Loucy (cell line): ENCODE results near the gene KANTR.

Experiments used
- H2AFZ ChIP-seq: fragments of 200-600 bp; sonication (generic); 2 replicates; pipeline ENCODE4 v1.6.0; 2016; ENCODE audit warnings: antibody characterized with exemption, mild to moderate bottlenecking, low read length, moderate library complexity
- H3F3A ChIP-seq: fragments of 200-600 bp; 2 replicates; pipeline ENCODE4 v1.6.0; 2016; ENCODE audit warnings: antibody characterized with exemption, low read depth, mild to moderate bottlenecking
- H3K27me3 ChIP-seq: fragments of 200-600 bp; sonication (generic); 2 replicates; pipeline ENCODE4 v1.6.1; 2014; ENCODE audit warnings: low read length, mild to moderate bottlenecking; ENCODE audit not compliant: insufficient read depth, poor library complexity, severe bottlenecking
- H3K36me3 ChIP-seq: fragments of 200-600 bp; sonication (generic); 2 replicates; pipeline ENCODE4 v1.6.1; 2016; ENCODE audit warnings: low read length; ENCODE audit not compliant: insufficient read depth
- H3K4me1 ChIP-seq: fragments of 200-600 bp; sonication (generic); 2 replicates; pipeline ENCODE4 v1.5.1; 2014; ENCODE audit warnings: low read length, mild to moderate bottlenecking; ENCODE audit not compliant: insufficient read depth, poor library complexity, severe bottlenecking
- H3K4me2 ChIP-seq: fragments of 200-600 bp; sonication (generic); 2 replicates; pipeline ENCODE4 v1.6.0; 2014; ENCODE audit warnings: antibody characterized with exemption, low read length, low read depth, mild to moderate bottlenecking; ENCODE audit not compliant: poor library complexity, severe bottlenecking
- H3K4me3 ChIP-seq: fragments of 200-600 bp; sonication (generic); 2 replicates; pipeline ENCODE4 v1.5.1; 2014; ENCODE audit warnings: low read length, mild to moderate bottlenecking, mixed read lengths; ENCODE audit not compliant: poor library complexity, severe bottlenecking
- H3K79me2 ChIP-seq: fragments of 200-600 bp; sonication (generic); 2 replicates; pipeline ENCODE4 v1.6.1; 2014; ENCODE audit warnings: low read length; ENCODE audit not compliant: insufficient read depth
- H3K9ac ChIP-seq: fragments of 200-600 bp; sonication (generic); 2 replicates; pipeline ENCODE4 v1.6.0; 2014; ENCODE audit warnings: mild to moderate bottlenecking, low read depth, low read length, moderate library complexity; ENCODE audit not compliant: poor library complexity, severe bottlenecking
- H3K9me2 ChIP-seq: fragments of 200-600 bp; sonication (generic); replicated peaks from 2 replicates; pipeline ENCODE4 v1.6.1; 2016; ENCODE audit warnings: low read depth, low read length, mixed read lengths
- H3K9me3 ChIP-seq: fragments of 200-600 bp; sonication (generic); 2 replicates; pipeline ENCODE4 v1.6.1; 2014; ENCODE audit warnings: mild to moderate bottlenecking, antibody characterized with exemption, low read length, low read depth; ENCODE audit not compliant: insufficient read depth
- H4K20me1 ChIP-seq: fragments of 200-600 bp; sonication (generic); 2 replicates; pipeline ENCODE4 v1.6.0; 2014; ENCODE audit warnings: antibody characterized with exemption, low read length, mild to moderate bottlenecking; ENCODE audit not compliant: insufficient read depth, poor library complexity, severe bottlenecking
- CTCF ChIP-seq: fragments of 200-600 bp; sonication (generic); conservative IDR thresholded peaks from 2 replicates; pipeline ENCODE4 v1.5.1; 2014; ENCODE audit warnings: mild to moderate bottlenecking, antibody characterized with exemption, low read length
- EZH2phosphoT487 ChIP-seq: fragments of 200-600 bp; IDR thresholded peaks from 2 replicates; pipeline ENCODE4 v1.6.1; 2018; ENCODE audit warnings: antibody characterized with exemption, mild to moderate bottlenecking, moderate library complexity, borderline replicate concordance

KANTR gene

GRCh38 chrX:53093748-53094581, at the start of gene KANTR:
TSS of gene KANTR (plus strand) at chrX:53094142. CDS start at chrX:53124273, 30,131 bp downstream.
- peaks cover 3% of the 10 kb centered on the region for H4K20me1 ChIP-seq
- H3K9me3 ChIP-seq = no peaks in the 10 kb centered on the region
- no peaks in the 10 kb centered on the region for H3K27me3 ChIP-seq
- peak within 1 kb of the TSS; percentile 98 for H3K4me2 ChIP-seq
- no peaks in the 10 kb centered on the region; the same call in 1 of the 2 replicates for H3F3A ChIP-seq
- TF ChIP-seq EZH2phosphoT487 (no peak), CTCF (no peak)
- H2AFZ ChIP-seq = peak within 1 kb of the TSS; percentile 97
- H3K79me2 ChIP-seq = peaks cover 18% of the 10 kb centered on the region
- no peaks in the 10 kb centered on the region for H3K36me3 ChIP-seq
- H3K4me3 ChIP-seq = peak within 1 kb of the TSS; percentile 96
- H3K9me2 ChIP-seq = no peaks in the 10 kb centered on the region
- peaks cover 13% of the 10 kb centered on the region for H3K4me1 ChIP-seq
- H3K9ac ChIP-seq = peak within 1 kb of the TSS; percentile 84

- H3K36me3 ChIP-seq = no peaks in the 10 kb centered on the region
- no peaks in the 10 kb centered on the region for H3F3A ChIP-seq
- no peaks in the 10 kb centered on the region for H3K27me3 ChIP-seq
- no peak overlapping the region for H3K4me2 ChIP-seq
- H4K20me1 ChIP-seq = no peaks in the 10 kb centered on the region
- H3K4me3 ChIP-seq = no peak overlapping the region
- no peak overlapping the region for H2AFZ ChIP-seq
- H3K79me2 ChIP-seq = peaks cover 4% of the 10 kb centered on the region; the same call in 1 of the 2 replicates
- no peak overlapping the region for H3K9ac ChIP-seq
- H3K9me2 ChIP-seq = no peaks in the 10 kb centered on the region
- H3K9me3 ChIP-seq = no peaks in the 10 kb centered on the region
- TF ChIP-seq CTCF (no peak), EZH2phosphoT487 (no peak)
- peaks cover 5% of the 10 kb centered on the region for H3K4me1 ChIP-seq
Observed at GRCh38 chrX:53044995-53045394, 48.9 kb upstream of the KANTR start.

GRCh38 chrX:53047228-53047627, 46.7 kb upstream of the KANTR start:
- Histone ChIP-seq H3K4me3 (peak overlapping the region; percentile 74), H4K20me1 (no peaks in the 10 kb centered on the region), H3K4me2 (peak overlapping the region; percentile 73), H3K9me2 (no peaks in the 10 kb centered on the region), H3K9ac (peak overlapping the region; percentile 69), H3K9me3 (no peaks in the 10 kb centered on the region), H3K79me2 (peaks cover 16% of the 10 kb centered on the region; the same call in 1 of the 2 replicates), H2AFZ (no peak overlapping the region), H3K36me3 (no peaks in the 10 kb centered on the region), H3F3A (no peaks in the 10 kb centered on the region), H3K27me3 (no peaks in the 10 kb centered on the region), H3K4me1 (peaks cover 11% of the 10 kb centered on the region)
- TF ChIP-seq CTCF (peak; percentile 36), EZH2phosphoT487 (no peak)
